ENCODE results near the gene CAMTA1. TPM values are rescaled to one million over a fixed set of nuclear protein-coding genes. Genes with fewer than 3 reads are reported as not detected.

The CAMTA1 gene
- total RNA-seq, 2 donors from 2014 or later = 100 to 102 TPM

GRCh38 chr1:6848816-6849215, 63.6 kb downstream of the CAMTA1 start:
- no peaks in the 10 kb centered on the region for H3K9me3 ChIP-seq
- H3K27ac ChIP-seq = no peak overlapping the region
- no peak for TF ChIP-seq CTCF (IDR thresholded peaks at IDR 0.05)
- no peak for TF ChIP-seq POLR2A (IDR thresholded peaks at IDR 0.05)
- no peak for TF ChIP-seq POLR2AphosphoS5 (IDR thresholded peaks at IDR 0.05)
- no peaks in the 10 kb centered on the region for H3K4me1 ChIP-seq (replicated peaks)
- WGBS = 93% methylated on average over 3 of the region's 3 CpGs
- no peaks in the 10 kb centered on the region for H3K36me3 ChIP-seq
- H3K4me3 ChIP-seq = no peak overlapping the region
- no peak for DNase-seq (ENCODE audit: low spot score)
- intact Hi-C loops (cut with DNase I) = no loop called here
- no peaks in the 10 kb centered on the region for H3K27me3 ChIP-seq (replicated peaks; ENCODE audit: insufficient read depth)

- no peak for TF ChIP-seq POLR2A (IDR thresholded peaks at IDR 0.05)
- Histone ChIP-seq H3K4me3 (no peak overlapping the region), H3K36me3 (no peaks in the 10 kb centered on the region), H3K27ac (no peak overlapping the region), H3K9me3 (no peaks in the 10 kb centered on the region), H3K27me3 (replicated peaks; ENCODE audit: insufficient read depth) (no peaks in the 10 kb centered on the region), H3K4me1 (replicated peaks) (no peaks in the 10 kb centered on the region)
- WGBS = 92% methylated on average over 4 of the region's 4 CpGs
- DNase-seq (ENCODE audit: low spot score) = no peak
- intact Hi-C loops (cut with DNase I) = no loop called here
Measured at GRCh38 chr1:6850537-6850936, 65.3 kb downstream of the CAMTA1 start.

- DNase-seq (ENCODE audit: low spot score) = no peak
- no peak overlapping the region for H3K4me3 ChIP-seq
- WGBS = 89% methylated on average over 6 of the region's 6 CpGs
- H3K27ac ChIP-seq = no peak overlapping the region
- H3K9me3 ChIP-seq = no peaks in the 10 kb centered on the region
- no peaks in the 10 kb centered on the region for H3K4me1 ChIP-seq (replicated peaks)
- intact Hi-C loops (cut with DNase I) = no loop called here
- no peaks in the 10 kb centered on the region for H3K36me3 ChIP-seq
- TF ChIP-seq CTCF (IDR thresholded peaks at IDR 0.05) (no peak), POLR2AphosphoS5 (IDR thresholded peaks at IDR 0.05) (no peak), POLR2A (IDR thresholded peaks at IDR 0.05) (no peak)
- no peaks in the 10 kb centered on the region for H3K27me3 ChIP-seq (replicated peaks; ENCODE audit: insufficient read depth)
Measured at GRCh38 chr1:6852136-6852890, 67.1 kb downstream of the CAMTA1 start.

GRCh38 chr1:6854166-6854565, 68.9 kb downstream of the CAMTA1 start:
- Histone ChIP-seq H3K4me1 (replicated peaks) (no peaks in the 10 kb centered on the region), H3K27me3 (replicated peaks; ENCODE audit: insufficient read depth) (no peaks in the 10 kb centered on the region), H3K36me3 (no peaks in the 10 kb centered on the region), H3K27ac (no peak overlapping the region), H3K4me3 (no peak overlapping the region), H3K9me3 (no peaks in the 10 kb centered on the region)
- no peak for DNase-seq (ENCODE audit: low spot score)
- TF ChIP-seq CTCF (IDR thresholded peaks at IDR 0.05) = no peak
- intact Hi-C loops (cut with DNase I) = no loop called here
- 92% methylated on average over 4 of the region's 4 CpGs for whole genome bisulfite sequencing

GRCh38 chr1:6857831-6858230, 72.6 kb downstream of the CAMTA1 start:
- no peaks in the 10 kb centered on the region for H3K36me3 ChIP-seq
- DNase-seq (ENCODE audit: low spot score) = no peak
- H3K9me3 ChIP-seq = no peaks in the 10 kb centered on the region
- intact Hi-C loops (cut with DNase I) = no loop called here
- H3K27ac ChIP-seq = no peak overlapping the region
- H3K27me3 ChIP-seq (replicated peaks; ENCODE audit: insufficient read depth) = no peaks in the 10 kb centered on the region
- H3K4me3 ChIP-seq = no peak overlapping the region
- no peaks in the 10 kb centered on the region for H3K4me1 ChIP-seq (replicated peaks)
- WGBS = 87% methylated on average over 2 of the region's 2 CpGs
- TF ChIP-seq CTCF (IDR thresholded peaks at IDR 0.05) (no peak), POLR2A (IDR thresholded peaks at IDR 0.05) (no peak), POLR2AphosphoS5 (IDR thresholded peaks at IDR 0.05) (no peak)

Measured in prostate gland (tissue), 2 donors.